DOHH2 (cell line): Measurements from ENCODE around the gene LIFR.

Experiments used
- H3F3A ChIP-seq: fragments of 200-600 bp; sonication (generic), shearing (Covaris generic); 2 replicates; pipeline ENCODE4 v1.6.0; 2016; ENCODE audit warnings: antibody characterized with exemption, mild to moderate bottlenecking; ENCODE audit not compliant: control insufficient read depth, insufficient read depth
- H3K27ac ChIP-seq: fragments of 200-600 bp; sonication (generic); 2 replicates; pipeline ENCODE4 v1.5.1; 2014; ENCODE audit warnings: low read depth, mild to moderate bottlenecking, low read length, moderate library complexity
- H3K27me3 ChIP-seq: fragments of 200-600 bp; sonication (generic); 2 replicates; pipeline ENCODE4 v1.6.1; 2014; ENCODE audit warnings: mild to moderate bottlenecking, low read length, mixed read lengths; ENCODE audit not compliant: control insufficient read depth
- H3K36me3 ChIP-seq: fragments of 200-600 bp; sonication (generic); 2 replicates; pipeline ENCODE4 v1.6.1; 2014; ENCODE audit warnings: mild to moderate bottlenecking, low read length, moderate library complexity, mixed read lengths; ENCODE audit not compliant: control insufficient read depth
- H3K4me1 ChIP-seq: fragments of 200-600 bp; sonication (generic); 2 replicates; pipeline ENCODE4 v1.6.1; 2014; ENCODE audit warnings: mild to moderate bottlenecking, low read length, mixed read lengths; ENCODE audit not compliant: control insufficient read depth
- H3K4me2 ChIP-seq: fragments of 200-600 bp; sonication (generic); 2 replicates; pipeline ENCODE4 v1.6.0; 2014; ENCODE audit warnings: mild to moderate bottlenecking, low read length, moderate library complexity
- H3K4me3 ChIP-seq: fragments of 200-600 bp; sonication (generic); 2 replicates; pipeline ENCODE4 v1.5.1; 2014; ENCODE audit warnings: mild to moderate bottlenecking, low read length, mixed read lengths
- H3K79me2 ChIP-seq: fragments of 200-600 bp; sonication (generic); 2 replicates; pipeline ENCODE4 v1.6.1; 2014; ENCODE audit warnings: mild to moderate bottlenecking, low read length, mixed read lengths; ENCODE audit not compliant: control insufficient read depth
- H3K9me2 ChIP-seq: fragments of 200-600 bp; sonication (generic); replicated peaks from 2 replicates; pipeline ENCODE4 v1.6.1; 2014; ENCODE audit warnings: mild to moderate bottlenecking, low read length, mixed read lengths; ENCODE audit not compliant: control insufficient read depth
- H3K9me3 ChIP-seq: fragments of 200-600 bp; sonication (generic); 2 replicates; pipeline ENCODE4 v1.6.1; 2014; ENCODE audit warnings: antibody characterized with exemption, low read length, mixed read lengths; ENCODE audit not compliant: control insufficient read depth, insufficient read depth
- H4K20me1 ChIP-seq: fragments of 200-600 bp; sonication (generic); 2 replicates; pipeline ENCODE4 v1.6.0; 2014; ENCODE audit warnings: low read depth, mild to moderate bottlenecking, antibody characterized with exemption, low read length, moderate library complexity; ENCODE audit not compliant: control insufficient read depth, insufficient read depth
- CTCF ChIP-seq: fragments of 200-600 bp; sonication (generic); IDR thresholded peaks from one replicate; pipeline ENCODE4 v1.5.1; 2014; ENCODE audit warnings: antibody characterized with exemption, mild to moderate bottlenecking, low read depth, low read length; ENCODE audit not compliant: poor library complexity, severe bottlenecking
- EZH2phosphoT487 ChIP-seq: fragments of 200-600 bp; sonication (generic); IDR thresholded peaks from 2 replicates; pipeline ENCODE4 v1.6.1; 2017; ENCODE audit warnings: borderline replicate concordance, mild to moderate bottlenecking, antibody characterized with exemption, low read length, moderate library complexity, mixed read lengths

Gene LIFR

DNA sequence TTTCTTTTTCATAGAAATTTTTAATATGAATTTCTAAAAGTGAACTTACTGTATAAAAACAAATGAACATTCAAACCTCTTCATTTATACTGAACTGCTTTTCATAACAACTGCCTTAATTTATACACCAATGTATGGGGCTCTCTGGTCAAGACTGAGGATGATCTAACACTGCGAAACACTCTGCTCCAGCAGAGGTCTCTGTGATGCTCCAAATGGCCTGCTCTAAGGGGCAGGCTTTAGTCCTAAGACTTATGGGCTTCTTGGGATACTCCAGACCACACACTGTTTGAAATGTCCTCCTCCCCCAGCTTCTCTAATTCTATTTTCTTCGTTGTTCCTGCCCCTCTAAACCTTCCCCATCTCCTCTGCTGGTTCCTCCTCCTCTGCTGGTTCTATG lies 58.5 kb downstream of the LIFR start:
- TF ChIP-seq CTCF (no peak), EZH2phosphoT487 (no peak)
- no peaks in the 10 kb centered on the region for H3K36me3 ChIP-seq
- H4K20me1 ChIP-seq: no peaks in the 10 kb centered on the region
- H3K27me3 ChIP-seq: peaks cover 4% of the 10 kb centered on the region; the same call in 1 of the 2 replicates
- no peaks in the 10 kb centered on the region for H3K79me2 ChIP-seq
- H3F3A ChIP-seq: no peaks in the 10 kb centered on the region
- no peaks in the 10 kb centered on the region for H3K4me1 ChIP-seq
- H3K4me3 ChIP-seq: no peak overlapping the region
- no peaks in the 10 kb centered on the region for H3K9me3 ChIP-seq
- H3K27ac ChIP-seq: no peak overlapping the region
- no peaks in the 10 kb centered on the region for H3K9me2 ChIP-seq
- H3K4me2 ChIP-seq: no peak overlapping the region

DNA sequence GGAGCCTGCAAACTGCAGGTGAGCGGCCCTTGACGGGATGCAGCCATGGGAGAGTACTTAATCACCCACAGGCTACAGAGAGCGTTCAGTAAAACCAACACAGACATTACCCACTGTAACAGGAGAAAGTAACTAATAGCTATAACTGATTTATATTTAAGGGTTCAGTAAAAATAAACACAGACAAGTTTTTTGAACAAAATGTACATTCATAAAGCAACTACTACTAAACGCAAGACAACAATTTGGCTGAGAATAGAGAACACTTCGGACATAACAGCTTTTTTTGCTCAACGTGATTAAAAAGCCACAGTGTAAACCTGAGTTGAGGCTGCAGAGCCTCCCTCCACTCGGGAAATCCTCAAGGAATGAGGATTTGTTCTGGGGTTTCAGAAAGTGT lies 61.7 kb downstream of the LIFR start:
- Histone ChIP-seq H3K9me2 (no peaks in the 10 kb centered on the region), H3K9me3 (no peaks in the 10 kb centered on the region), H4K20me1 (no peaks in the 10 kb centered on the region), H3K27ac (no peak overlapping the region), H3F3A (no peaks in the 10 kb centered on the region), H3K4me3 (no peak overlapping the region), H3K36me3 (no peaks in the 10 kb centered on the region), H3K27me3 (peaks cover 4% of the 10 kb centered on the region; the same call in 1 of the 2 replicates), H3K79me2 (no peaks in the 10 kb centered on the region), H3K4me1 (no peaks in the 10 kb centered on the region), H3K4me2 (no peak overlapping the region)
- TF ChIP-seq CTCF: no peak
- no peak for TF ChIP-seq EZH2phosphoT487

- no peaks in the 10 kb centered on the region for H3K79me2 ChIP-seq
- H3K9me3 ChIP-seq: no peaks in the 10 kb centered on the region
- H3F3A ChIP-seq: no peaks in the 10 kb centered on the region
- no peaks in the 10 kb centered on the region for H3K4me1 ChIP-seq
- H3K36me3 ChIP-seq: no peaks in the 10 kb centered on the region
- H3K4me3 ChIP-seq: no peak overlapping the region
- H3K4me2 ChIP-seq: no peak overlapping the region
- peaks cover 4% of the 10 kb centered on the region; the same call in 1 of the 2 replicates for H3K27me3 ChIP-seq
- H3K27ac ChIP-seq: no peak overlapping the region
- TF ChIP-seq CTCF (no peak), EZH2phosphoT487 (no peak)
- no peaks in the 10 kb centered on the region for H4K20me1 ChIP-seq
- H3K9me2 ChIP-seq: no peaks in the 10 kb centered on the region
Measured at GRCh38 chr5:38494175-38494574, 62.3 kb downstream of the LIFR start.

DNA sequence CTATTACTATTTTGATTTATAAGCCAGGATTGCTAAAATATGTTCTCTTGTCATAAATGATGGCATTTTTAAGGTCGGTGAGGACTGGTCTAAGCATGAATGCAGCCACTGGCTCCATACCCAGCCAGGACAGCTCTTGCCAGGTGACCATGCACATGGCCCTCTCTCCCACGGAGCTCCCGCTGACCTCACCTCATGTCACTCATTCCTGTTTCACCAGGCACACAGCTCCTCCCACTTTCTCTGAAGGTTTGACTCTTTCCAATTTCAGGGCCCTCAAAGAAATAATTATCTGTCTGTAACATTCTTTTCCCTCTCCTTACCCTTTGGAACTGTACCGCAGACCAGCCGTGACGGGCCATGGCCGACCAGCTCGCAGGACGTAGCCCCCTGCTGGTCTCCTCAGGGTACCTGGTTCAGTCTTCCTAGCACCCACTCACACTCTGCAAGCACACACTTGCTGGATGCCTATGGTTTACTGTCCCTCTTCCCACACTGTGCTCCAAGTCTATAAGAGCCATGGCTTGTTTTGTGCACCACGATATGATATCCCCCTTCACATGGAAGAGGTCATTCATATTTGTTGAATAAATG lies 72.5 kb downstream of the LIFR start:
- H4K20me1 ChIP-seq: no peaks in the 10 kb centered on the region
- H3K9me2 ChIP-seq: no peaks in the 10 kb centered on the region
- no peaks in the 10 kb centered on the region for H3K9me3 ChIP-seq
- no peak overlapping the region for H3K4me3 ChIP-seq
- no peaks in the 10 kb centered on the region for H3K36me3 ChIP-seq
- no peaks in the 10 kb centered on the region for H3K4me1 ChIP-seq
- peaks cover 8% of the 10 kb centered on the region for H3K27me3 ChIP-seq
- TF ChIP-seq CTCF: no peak
- no peak for TF ChIP-seq EZH2phosphoT487
- H3K79me2 ChIP-seq: no peaks in the 10 kb centered on the region
- no peaks in the 10 kb centered on the region for H3F3A ChIP-seq
- no peak overlapping the region for H3K27ac ChIP-seq
- H3K4me2 ChIP-seq: no peak overlapping the region
